Memory B cell (primary cell): ENCODE results near the gene RMRP.
"Not testable (repeated sequence)": the region's sequence is repeated elsewhere in the genome, so short reads cannot be mapped to it uniquely, and the experiment has no call there.

Source experiments
- ATAC-seq: fragments of 150-1000 bp; cut with Tn5 transposase; 2 replicates; pipeline ENCODE4 v1.10.0; 2021; ENCODE audit warnings: low read depth, mild to moderate bottlenecking, moderate library complexity
- DNase-seq, 2 donors: peaks; one replicate each; pipeline ENCODE4 v3.0.0; 2022; ENCODE audit warnings: low spot score in 2 of 2
- H3K27ac Mint-ChIP-seq: one replicate; pipeline ENCODE4 v1.8.0; 2022; ENCODE audit warnings: mild to moderate bottlenecking, moderate library complexity, mixed read lengths
- H3K27me3 Mint-ChIP-seq: one replicate; pipeline ENCODE4 v1.8.0; 2022; ENCODE audit warnings: mixed read lengths
- H3K36me3 Mint-ChIP-seq: one replicate; pipeline ENCODE4 v1.8.0; 2022; ENCODE audit warnings: mild to moderate bottlenecking, mixed read lengths
- H3K4me1 Mint-ChIP-seq: one replicate; pipeline ENCODE4 v1.8.0; 2022; ENCODE audit warnings: mixed read lengths
- H3K4me3 Mint-ChIP-seq: one replicate; pipeline ENCODE4 v1.8.0; 2022; ENCODE audit warnings: mild to moderate bottlenecking, moderate library complexity, mixed read lengths
- H3K9me3 Mint-ChIP-seq: one replicate; pipeline ENCODE4 v1.8.0; 2022; ENCODE audit warnings: mixed read lengths

The RMRP gene

DNA sequence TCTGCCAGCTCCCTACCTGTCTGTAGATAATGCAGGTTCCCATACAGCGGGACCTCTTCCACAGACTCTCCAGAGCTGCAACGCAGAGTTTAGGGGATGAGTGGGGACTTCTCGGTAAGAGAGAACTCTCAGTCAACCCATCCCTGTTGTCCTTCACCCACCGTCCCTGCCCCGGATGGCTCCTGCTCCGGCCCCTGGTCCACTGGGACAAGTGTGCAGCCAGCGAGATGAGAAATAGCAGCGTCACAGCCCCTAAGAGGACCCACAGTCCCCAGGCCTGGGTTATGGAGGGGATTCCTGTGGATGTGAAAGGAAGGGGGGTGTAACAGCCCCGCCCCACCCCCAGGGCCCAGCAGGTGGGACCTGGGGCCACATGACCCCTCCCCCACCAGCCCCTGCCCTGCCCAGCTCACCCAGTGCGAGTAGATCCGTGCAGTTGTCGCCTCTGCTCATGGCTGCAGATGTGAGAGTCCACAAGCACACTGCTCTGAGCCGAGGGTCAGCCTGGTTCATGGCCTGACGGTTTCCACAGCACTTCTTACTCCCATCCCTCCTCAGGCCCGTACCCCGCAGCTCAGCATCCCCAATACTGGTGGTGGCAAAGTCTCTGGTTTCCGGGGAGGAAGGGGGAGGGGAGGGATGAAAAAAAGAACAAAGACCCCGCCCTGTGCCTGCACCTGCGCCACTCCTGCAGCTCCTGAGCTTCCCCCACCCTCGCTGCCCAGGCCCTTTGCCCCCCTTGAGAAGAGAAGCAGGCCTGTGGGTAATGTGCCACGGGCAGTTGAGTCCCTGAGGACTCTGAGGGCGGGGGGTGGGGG, 7.3 kb downstream of the RMRP start, which contains the start of gene SIT1:
SIT1 (minus strand) TSS at position 591 of the 818 bp plus-strand sequence; CDS start at position 513, 78 bp downstream.
- DNase-seq (no peak), ATAC-seq (no peak)
- Mint-ChIP-seq H3K4me3 (peak within 1 kb of the TSS; percentile 94), H3K36me3 (peaks cover 2% of the 10 kb centered on the region), H3K9me3 (no peaks in the 10 kb centered on the region), H3K4me1 (peaks cover 40% of the 10 kb centered on the region), H3K27ac (peak within 1 kb of the TSS; percentile 95), H3K27me3 (no peaks in the 10 kb centered on the region)

DNA sequence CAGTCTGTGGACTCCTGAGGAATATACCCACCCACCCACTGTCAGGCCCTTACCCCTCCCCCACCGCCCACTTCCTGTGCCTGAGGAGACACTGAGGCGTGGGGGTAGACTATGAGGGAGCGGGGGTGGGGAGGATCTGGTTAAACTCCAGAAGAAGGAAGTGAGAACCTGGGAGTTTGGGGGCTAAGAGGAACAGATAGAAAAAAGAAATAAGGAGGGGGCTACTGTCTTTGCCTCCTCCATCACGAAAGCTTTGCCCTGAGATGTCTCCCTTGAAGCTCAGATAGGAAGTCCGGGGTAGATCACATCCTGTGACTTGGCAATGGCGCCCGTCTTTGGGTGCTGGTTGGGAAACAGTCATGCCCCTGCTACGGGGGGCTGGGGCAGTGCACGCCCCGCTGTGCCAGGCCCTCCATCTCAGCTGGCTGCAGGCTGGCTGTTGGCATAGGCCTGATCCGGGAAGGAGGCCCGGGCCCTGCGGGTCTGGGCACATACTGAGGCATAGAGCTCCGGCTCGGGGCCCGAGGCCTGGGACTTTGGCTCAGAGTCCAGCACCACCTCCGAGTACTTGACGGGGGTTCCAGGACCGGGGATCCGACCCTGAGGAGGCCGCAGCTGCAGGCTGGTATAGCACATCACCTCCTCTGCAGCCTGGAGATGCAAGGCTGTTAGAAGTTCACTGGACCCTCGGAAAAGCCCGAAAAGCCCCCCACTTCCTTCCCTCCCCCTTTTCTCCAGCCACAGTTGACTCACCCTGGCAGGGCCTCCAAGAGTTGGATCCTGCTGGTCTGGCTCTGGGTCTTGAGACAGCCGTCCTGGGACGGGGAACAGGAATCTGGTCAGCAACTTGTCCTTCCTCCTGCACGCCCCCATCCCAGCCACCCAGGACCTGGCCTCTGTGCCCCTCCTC, 8.1 kb downstream of the RMRP start:
- Mint-ChIP-seq H3K4me3 (peak overlapping the region; percentile 94), H3K36me3 (peaks cover 2% of the 10 kb centered on the region), H3K9me3 (no peaks in the 10 kb centered on the region), H3K27me3 (no peaks in the 10 kb centered on the region), H3K27ac (peak overlapping the region; percentile 95), H3K4me1 (peaks cover 40% of the 10 kb centered on the region)
- no peak for ATAC-seq
- no peak for DNase-seq

DNA sequence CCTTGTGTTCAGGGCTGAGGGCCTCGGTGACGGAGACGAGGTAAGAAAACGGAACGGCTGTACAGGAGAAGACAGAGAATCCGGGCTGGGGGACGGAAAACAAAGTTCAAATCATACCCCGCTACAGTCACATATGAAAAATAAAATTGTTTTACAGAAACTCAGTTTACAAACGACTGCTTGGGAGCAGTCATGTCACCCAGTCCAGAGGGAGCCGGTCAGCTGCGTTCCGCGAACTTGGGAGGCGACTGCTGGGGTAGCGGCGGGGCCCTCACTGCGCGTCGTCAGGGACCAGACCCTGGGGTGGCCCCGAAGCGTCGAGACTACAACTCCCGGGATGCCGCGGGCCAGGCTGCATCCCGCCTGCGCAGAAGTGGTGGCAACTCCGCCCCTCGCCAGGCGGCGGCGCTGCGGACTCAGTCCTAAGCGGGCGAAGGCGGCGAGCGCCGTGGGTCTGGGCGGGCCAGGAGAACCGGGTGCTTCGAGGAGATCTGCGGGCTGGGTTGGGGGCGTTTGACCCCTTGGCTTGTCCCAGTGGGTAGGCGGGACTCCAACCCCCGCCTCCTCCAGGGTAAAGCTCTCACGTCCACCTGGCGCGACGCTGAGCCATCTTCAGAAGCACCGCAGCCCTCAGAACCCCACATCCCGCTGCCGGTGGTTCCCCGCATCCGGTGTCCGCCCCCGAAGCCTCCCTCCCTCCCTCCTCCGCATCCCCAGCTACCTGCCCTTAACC, 11.1 kb downstream of the RMRP start:
- ATAC-seq, result peak; percentile 84
- Mint-ChIP-seq H3K4me1 (peaks cover 41% of the 10 kb centered on the region), H3K9me3 (no peaks in the 10 kb centered on the region), H3K27ac (peak overlapping the region; percentile 95), H3K4me3 (peak overlapping the region; percentile 91), H3K27me3 (no peaks in the 10 kb centered on the region), H3K36me3 (peaks cover 2% of the 10 kb centered on the region)
- DNase-seq, result peak; percentile 94 to 97

DNA sequence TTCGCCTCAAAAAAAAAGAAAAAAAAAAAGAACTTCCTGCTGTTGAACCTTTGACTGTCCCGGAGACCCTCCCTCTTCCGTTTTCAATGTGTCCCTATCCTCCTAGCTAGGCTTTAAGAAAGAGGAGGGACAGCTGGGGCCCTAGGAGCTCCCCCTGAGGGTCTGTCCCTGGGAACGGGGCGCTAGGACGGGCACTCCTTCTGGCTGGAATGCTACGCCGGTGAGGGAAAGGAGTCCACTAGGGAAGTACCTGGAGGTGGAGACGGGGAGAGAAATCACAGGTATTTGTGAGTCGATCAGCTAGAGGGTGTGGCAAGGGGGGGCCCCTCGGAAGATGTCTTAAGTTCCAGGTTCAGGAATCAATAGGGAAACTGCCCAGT, 11.7 kb downstream of the RMRP start:
- no peak for DNase-seq
- H3K36me3 Mint-ChIP-seq, result peaks cover 5% of the 10 kb centered on the region
- ATAC-seq, result no peak
- H3K9me3 Mint-ChIP-seq, result no peaks in the 10 kb centered on the region
- peaks cover 42% of the 10 kb centered on the region for H3K4me1 Mint-ChIP-seq
- peak overlapping the region; percentile 91 for H3K4me3 Mint-ChIP-seq
- H3K27me3 Mint-ChIP-seq, result no peaks in the 10 kb centered on the region
- H3K27ac Mint-ChIP-seq, result peak overlapping the region; percentile 95

DNA sequence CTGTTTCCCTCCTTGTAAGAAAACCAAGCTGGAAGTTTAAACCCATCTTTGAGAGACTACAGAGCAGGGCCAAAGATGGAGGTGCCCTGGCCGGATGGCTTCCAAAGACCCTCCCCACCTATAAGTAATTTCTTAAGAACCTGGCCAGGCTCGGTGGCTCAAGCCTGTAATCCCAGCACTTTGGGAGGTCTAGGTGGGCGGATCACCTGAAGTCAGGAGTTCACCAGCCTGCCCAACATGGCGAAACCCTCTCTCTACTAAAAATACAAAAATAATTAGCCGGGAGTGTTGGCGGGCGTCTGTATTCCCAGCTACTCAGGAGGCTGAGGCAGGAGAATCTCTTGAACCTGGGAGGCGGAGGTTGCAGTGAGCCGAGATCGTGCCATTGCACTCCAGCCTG, 12.1 kb downstream of the RMRP start:
- Mint-ChIP-seq H3K4me3 (peak overlapping the region; percentile 91), H3K4me1 (peaks cover 42% of the 10 kb centered on the region), H3K27ac (peak overlapping the region; percentile 95)
- not testable (repeated sequence) for ATAC-seq, DNase-seq, H3K27me3 Mint-ChIP-seq, H3K36me3 Mint-ChIP-seq, H3K9me3 Mint-ChIP-seq

DNA sequence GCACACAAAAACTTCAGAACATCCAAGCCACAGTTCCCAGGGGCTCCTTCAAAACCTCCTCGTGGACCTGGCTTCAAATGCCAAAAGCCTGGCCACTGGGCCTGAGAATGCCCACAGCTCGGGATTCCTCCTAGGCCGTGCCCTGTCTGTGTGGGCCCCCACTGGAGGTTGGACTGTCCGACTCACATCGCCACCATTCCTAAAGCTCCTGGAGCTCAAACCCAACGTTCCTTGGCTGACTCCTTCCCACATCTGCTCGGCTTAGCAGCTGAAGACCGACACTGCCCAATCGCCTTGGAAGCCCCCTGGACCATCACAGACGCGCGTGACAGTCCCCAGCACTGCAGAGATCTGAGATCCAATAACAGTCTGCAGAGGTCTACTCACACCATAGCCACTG, 14.8 kb downstream of the RMRP start:
- H3K27ac Mint-ChIP-seq, result no peak overlapping the region
- ATAC-seq (no peak), DNase-seq (no peak)
- no peak overlapping the region for H3K4me3 Mint-ChIP-seq
- H3K27me3 Mint-ChIP-seq, result no peaks in the 10 kb centered on the region
- no peaks in the 10 kb centered on the region for H3K9me3 Mint-ChIP-seq
- H3K4me1 Mint-ChIP-seq, result peaks cover 41% of the 10 kb centered on the region
- peaks cover 8% of the 10 kb centered on the region for H3K36me3 Mint-ChIP-seq

DNA sequence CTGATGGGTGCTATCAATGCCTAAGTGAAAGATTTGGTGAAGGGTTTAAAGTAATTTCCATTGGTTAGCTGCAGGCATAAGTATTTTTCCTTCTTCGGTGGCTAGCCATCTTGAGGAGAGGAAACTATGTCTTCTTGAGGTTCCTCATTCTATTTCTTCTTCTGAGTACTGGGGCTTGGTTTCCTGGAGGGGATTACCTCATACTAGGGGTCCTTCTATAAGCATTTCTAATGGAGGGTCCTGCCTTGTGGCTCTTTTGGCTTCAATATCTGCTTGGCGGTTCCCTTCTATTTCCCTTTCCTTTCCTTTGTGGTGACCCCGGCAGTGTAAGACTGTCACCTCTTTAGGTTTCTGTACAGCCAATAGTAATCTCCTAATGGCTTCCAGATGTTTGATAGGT, 16.3 kb downstream of the RMRP start:
- H3K9me3 Mint-ChIP-seq, ATAC-seq, H3K27me3 Mint-ChIP-seq, H3K36me3 Mint-ChIP-seq, DNase-seq: not testable (repeated sequence)
- H3K4me1 Mint-ChIP-seq, result peaks cover 49% of the 10 kb centered on the region
- H3K4me3 Mint-ChIP-seq, result peak overlapping the region; percentile 24
- H3K27ac Mint-ChIP-seq, result peak overlapping the region; percentile 55

DNA sequence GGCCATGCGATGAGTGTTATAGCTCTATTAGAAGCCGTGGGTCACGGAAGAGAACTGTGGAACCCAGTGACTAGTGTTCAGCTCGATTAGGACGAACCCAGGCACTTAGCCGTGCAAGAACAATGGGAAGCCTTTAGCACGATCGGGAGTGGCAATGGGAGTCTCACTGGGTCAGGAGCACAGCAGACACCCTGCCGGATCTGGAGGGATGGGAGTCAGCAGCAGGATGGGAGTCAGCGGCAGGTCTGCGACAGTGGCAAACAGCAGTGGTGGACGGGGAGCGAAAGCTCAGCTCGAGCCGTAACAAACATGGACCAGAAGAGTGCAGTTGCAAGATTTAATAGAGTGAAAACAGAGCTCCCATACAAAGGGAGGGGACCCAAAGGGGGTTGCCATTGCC, 17.4 kb downstream of the RMRP start:
- H3K36me3 Mint-ChIP-seq, H3K27me3 Mint-ChIP-seq, DNase-seq, H3K9me3 Mint-ChIP-seq, ATAC-seq, H3K4me3 Mint-ChIP-seq, H3K27ac Mint-ChIP-seq: not testable (repeated sequence)
- H3K4me1 Mint-ChIP-seq, result peaks cover 55% of the 10 kb centered on the region

DNA sequence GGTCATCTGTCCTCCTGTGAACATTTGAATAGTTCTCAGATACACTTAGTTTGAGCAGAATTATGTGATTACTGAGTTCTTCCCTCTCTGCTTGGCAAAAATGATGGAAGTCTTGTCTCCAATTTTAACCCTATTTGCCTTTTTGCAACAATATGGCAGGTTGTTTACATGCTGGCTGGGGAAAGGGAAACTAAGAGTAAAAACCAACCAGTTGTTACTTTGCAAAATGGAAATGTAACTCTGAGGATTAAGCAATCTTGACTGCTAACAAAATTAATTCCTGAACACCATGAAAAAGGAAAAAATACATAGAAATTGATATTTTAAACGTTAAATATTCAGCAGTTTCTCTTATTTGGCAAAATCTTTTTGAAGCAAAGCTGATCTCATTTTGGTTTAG, 18.2 kb downstream of the RMRP start:
- Mint-ChIP-seq H3K27me3 (no peaks in the 10 kb centered on the region), H3K27ac (no peak overlapping the region), H3K9me3 (no peaks in the 10 kb centered on the region), H3K4me3 (peak overlapping the region; percentile 14), H3K4me1 (peaks cover 57% of the 10 kb centered on the region), H3K36me3 (peaks cover 8% of the 10 kb centered on the region)
- DNase-seq (no peak), ATAC-seq (no peak)

DNA sequence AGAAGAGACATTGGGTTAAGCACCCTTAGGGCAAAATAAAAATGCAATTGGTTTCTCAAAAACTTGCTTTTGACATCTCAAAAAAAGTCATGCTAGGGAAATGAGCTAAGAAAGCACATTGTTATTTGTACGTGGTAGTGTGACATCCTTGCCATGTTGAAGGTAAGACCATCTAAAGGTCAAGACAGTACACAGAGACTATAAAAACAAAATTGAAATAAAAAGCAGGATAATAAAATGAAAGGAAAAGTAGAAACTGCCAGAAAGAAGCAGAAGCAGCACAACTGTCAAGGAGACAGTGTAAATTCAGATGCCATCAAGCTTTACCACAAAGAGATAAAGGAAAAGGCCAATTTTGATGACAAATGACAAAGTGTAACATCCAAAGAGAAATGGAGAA, 18.6 kb downstream of the RMRP start:
- not testable (repeated sequence) for ATAC-seq

DNA sequence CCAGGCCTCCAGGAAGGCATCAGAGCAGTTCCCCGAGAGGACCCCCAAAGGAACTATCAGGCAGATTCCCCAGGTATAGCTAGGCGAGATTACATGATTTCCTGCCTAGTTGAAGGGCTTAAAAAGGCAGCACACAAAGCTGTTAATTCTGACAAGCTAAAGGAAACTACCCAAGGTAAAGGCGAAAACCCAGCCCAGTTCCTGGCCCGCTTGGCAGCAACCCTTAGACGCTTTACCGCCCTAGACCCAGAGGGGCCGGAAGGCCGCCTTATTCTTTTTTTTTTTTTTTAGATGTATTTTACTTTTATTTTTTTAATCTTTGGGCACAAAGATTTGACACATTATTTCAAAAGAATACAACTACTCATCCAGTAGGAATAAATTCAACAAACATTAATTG, 19.1 kb downstream of the RMRP start:
- H3K4me3 Mint-ChIP-seq, H3K36me3 Mint-ChIP-seq, H3K27ac Mint-ChIP-seq, H3K27me3 Mint-ChIP-seq, H3K9me3 Mint-ChIP-seq, ATAC-seq, DNase-seq: not testable (repeated sequence)
- peaks cover 60% of the 10 kb centered on the region for H3K4me1 Mint-ChIP-seq

More for the DNA sequence above, 18.6 kb downstream of the RMRP start:
- not testable (repeated sequence) for H3K27ac Mint-ChIP-seq, H3K27me3 Mint-ChIP-seq, H3K9me3 Mint-ChIP-seq, DNase-seq, H3K36me3 Mint-ChIP-seq
- Mint-ChIP-seq H3K4me1 (peaks cover 58% of the 10 kb centered on the region), H3K4me3 (peak overlapping the region; percentile 14)

DNA sequence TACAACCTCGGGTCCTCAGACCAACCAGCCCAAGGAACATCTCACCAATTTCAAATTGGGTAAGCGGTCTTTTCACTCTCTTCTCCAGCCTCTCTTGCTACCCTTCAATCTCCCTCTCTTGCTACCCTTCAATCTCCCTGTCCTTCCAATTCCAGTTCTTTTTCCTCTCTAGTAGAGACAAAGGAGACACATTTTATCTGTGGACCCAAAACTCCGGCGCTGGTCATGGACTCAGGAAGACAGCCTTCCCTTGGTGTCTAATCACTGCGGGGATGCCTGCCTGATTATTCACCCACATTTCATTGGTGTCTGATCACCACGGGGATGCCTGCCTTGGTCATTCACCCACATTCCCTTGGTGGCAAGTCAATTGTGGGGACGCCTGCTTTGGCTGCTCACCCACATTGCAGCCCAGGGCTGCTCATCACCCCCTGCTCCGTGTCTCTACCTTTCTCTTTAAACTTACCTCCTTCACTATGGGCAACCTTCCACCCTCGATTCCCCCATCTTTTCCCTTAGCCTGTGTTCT, 20.3 kb downstream of the RMRP start:
- H3K27ac Mint-ChIP-seq, result peak overlapping the region; percentile 89
- H3K27me3 Mint-ChIP-seq, ATAC-seq, H3K9me3 Mint-ChIP-seq, DNase-seq, H3K36me3 Mint-ChIP-seq: not testable (repeated sequence)
- H3K4me3 Mint-ChIP-seq, result peak overlapping the region; percentile 45
- peaks cover 60% of the 10 kb centered on the region for H3K4me1 Mint-ChIP-seq

DNA sequence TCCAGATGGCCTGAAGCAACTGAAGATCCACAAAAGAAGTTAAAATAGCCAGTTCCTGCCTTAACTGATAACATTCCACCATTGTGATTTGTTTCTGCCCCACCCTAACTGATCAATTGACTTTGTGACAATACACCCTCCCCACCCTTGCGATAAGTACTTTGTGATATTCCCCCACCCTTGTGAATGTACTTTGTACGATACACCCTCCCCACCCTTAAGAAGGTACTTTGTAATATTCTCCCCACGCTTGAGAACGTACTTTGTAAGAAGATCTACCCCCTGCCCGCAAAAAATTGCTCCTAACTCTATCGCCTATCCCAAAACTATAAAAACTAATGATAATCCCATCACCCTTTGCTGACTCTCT, 21.0 kb downstream of the RMRP start:
- not testable (repeated sequence) for ATAC-seq, H3K9me3 Mint-ChIP-seq, DNase-seq, H3K36me3 Mint-ChIP-seq, H3K27me3 Mint-ChIP-seq
- Mint-ChIP-seq H3K4me3 (peak overlapping the region; percentile 15), H3K4me1 (peaks cover 60% of the 10 kb centered on the region), H3K27ac (peak overlapping the region; percentile 89)
